Heart right ventricle (tissue), 16 donors: ENCODE data around the gene EEF1B2. TPM values are rescaled to one million over a fixed set of nuclear protein-coding genes. Genes with fewer than 3 reads are reported as not detected.

Experiments
- ATAC-seq, 8 donors: fragments of 200-7000 bp; cut with Tn5 transposase; one replicate each; pipeline ENCODE4 v1.9.1; 2020; ENCODE audit warnings: mild to moderate bottlenecking in 8 of 8, moderate library complexity in 8 of 8, moderate number of reproducible peaks in 1 of 8
- DNase-seq, 2 donors: peaks; one replicate each; pipeline ENCODE4 v3.0.0-alpha.2; 2020
- H3K27ac ChIP-seq, 10 donors: fragments of 200-600 bp; sonication (generic) in 2 of 10; one replicate each; pipeline versions ENCODE4 v1.5.0 to v1.8.0; 2020 to 2022; ENCODE audit warnings: mild to moderate bottlenecking in 3 of 10
- H3K27me3 ChIP-seq, 7 donors: fragments of 200-600 bp; one replicate each; pipeline ENCODE4 v1.8.0; 2021 to 2022; ENCODE audit warnings: mild to moderate bottlenecking in 2 of 7
- H3K36me3 ChIP-seq, 9 donors: fragments of 200-600 bp; sonication (generic) in 1 of 9; one replicate each; pipeline versions ENCODE4 v1.5.0 to v1.8.0; 2020 to 2022; ENCODE audit warnings: mild to moderate bottlenecking in 2 of 9
- H3K4me1 ChIP-seq, 9 donors: fragments of 200-600 bp; sonication (generic) in 1 of 9; one replicate each; pipeline versions ENCODE4 v1.5.0 to v1.8.0; 2020 to 2022; ENCODE audit warnings: mild to moderate bottlenecking in 4 of 9
- H3K4me3 ChIP-seq, 10 donors: fragments of 200-600 bp; sonication (generic) in 2 of 10; one replicate each; pipeline versions ENCODE4 v1.5.0 to v1.8.0; 2020 to 2022; ENCODE audit warnings: mild to moderate bottlenecking in 7 of 10, moderate library complexity in 2 of 10
- H3K9me3 ChIP-seq, 11 donors: fragments of 200-600 bp in 10 of 11; sonication (generic) in 2 of 11; one replicate each; pipeline versions ENCODE4 v1.5.0 to v1.8.0; 2013 to 2022; ENCODE audit warnings: mild to moderate bottlenecking in 2 of 11, control low read depth in 1 of 11, moderate library complexity in 1 of 11
- CTCF ChIP-seq, 9 donors: fragments of 200-600 bp; sonication (generic) in 2 of 9; IDR thresholded peaks; one replicate each; pipeline versions ENCODE4 v1.5.0 to v1.8.0; 2021 to 2022; ENCODE audit warnings: antibody characterized with exemption in 9 of 9, mild to moderate bottlenecking in 5 of 9, moderate library complexity in 1 of 9
- WGBS, 2 donors: extraction: QIAGEN DNeasy Blood & Tissue Kit; methylation state at CpG; one replicate each; pipeline ENCODE4 v1.1.7; 2013; ENCODE audit warnings: inconsistent platforms in 1 of 2; 5-methylcytosine and 5-hydroxymethylcytosine counted together
- intact Hi-C, 10 donors: fragments of 100-400 bp; cut with DNase I; formaldehyde crosslinking; loops; one replicate each; pipeline versions ENCODE4 v1.11.1 to v1.14.2; 2022
- polyA plus RNA-seq, 2 donors: library from polyadenylated mRNA; stranded (reverse); fragments of 200-250 nt; gene quantifications; one replicate each; pipeline ENCODE4 v1.2.3, GENCODE V29; 2013
- total RNA-seq, 10 donors: library from RNA; stranded (reverse); fragmentation: NEBNext Ultra II Directional in 3 of 10; extraction: Animal tissue kit (Norgen Biotek cat#: 25700) in 3 of 10; gene quantifications; one replicate each; pipeline versions ENCODE4 v1.2.1 to v1.2.4, GENCODE V29; 2021 to 2023
- donor health status: Arrhythmogenic right ventricular cardiomyopathy.
- donor health status: ischemic (EF 13 %, LVEDD 7.1; RV severe dilation, severe dysfunction).
- donor health status: healthy with polysubstance abuse.
- donor health status: DM: no; HTN: yes; CAD: no.
- donor health status: DM: no; HTN: no; CAD: no.
- donor health status: ischemic (EF 25% LVEDD 6.9; RV normal size, moderate dysfunction).
- donor health status: ischemic (EF 25% LVEDD 5.7; RV mildly dilated, moderate dysfunction).
- donor health status: healthy.
- donor health status: DM: yes; HTN: yes; CAD: no.
- donor health status: Ischemic cardiomyopathy.
- donor health status: ischemic (EF 35%, LVEDD 5.7; RV mildly dilated, moderate dysfunction).
- donor health status: nonischemic (EF 11% LVEDD 7.7; RV severe dilation, severe dysfunction).
- donor health status: DM: yes; HTN: yes; CAD: no.
- donor health status: PGD.
- donor health status: ischemic (EF 29% LVEDD 5.4; RV normal size, mild dysfunction).
- donor health status: nonischemic (EF 23%, LVEDD 6.1; RV moderate dilation, normal function).

Gene EEF1B2
- total and polyA plus RNA-seq, 12 donors: 205 to 813 (median 228) TPM

DNA sequence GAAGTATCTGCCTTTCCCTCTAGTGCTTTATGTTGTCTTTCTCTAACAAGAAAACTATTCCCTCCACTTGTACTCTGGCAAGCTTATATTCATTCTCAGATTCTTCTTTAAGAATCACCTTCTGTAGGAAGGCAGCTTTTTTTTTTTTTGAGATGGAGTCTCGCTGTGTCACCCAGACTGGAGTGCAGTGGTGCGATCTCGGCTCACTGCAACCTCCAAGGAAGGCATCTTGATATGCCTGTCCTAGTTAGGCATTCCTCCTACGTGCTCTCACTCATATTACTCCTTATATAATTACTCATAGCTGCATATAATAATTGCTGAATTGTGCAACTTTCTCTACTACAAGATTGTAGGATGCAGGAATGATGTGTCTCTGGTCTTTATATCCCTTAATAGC lies 16.2 kb upstream of the EEF1B2 start:
- Histone ChIP-seq H3K36me3 (peaks cover 0 to 100% (median 94%) of the 10 kb centered on the region in 9 donors), H3K4me1 (no peaks in the 10 kb centered on the region), H3K4me3 (no peak overlapping the region), H3K9me3 (no peaks in the 10 kb centered on the region), H3K27me3 (no peaks in the 10 kb centered on the region), H3K27ac (no peak overlapping the region)
- no peak for TF ChIP-seq CTCF (IDR thresholded peaks at IDR 0.05)
- no peak for ATAC-seq
- no peak for DNase-seq
- intact Hi-C loops: loop anchor here in 1 of 10 donors (10.0 kb wide), 1 partner anchor 139 kb away; no protein-coding TSS in a partner anchor
- WGBS, 2 donors: 94 to 95% methylated on average over 4 of the region's 4 CpGs

- DNase-seq (no peak), ATAC-seq (no peak)
- 96 to 99% methylated on average over 2 of the region's 2 CpGs for WGBS, 2 donors
- Histone ChIP-seq H3K27me3 (no peaks in the 10 kb centered on the region), H3K36me3 (peaks cover 0 to 100% (median 94%) of the 10 kb centered on the region in 9 donors), H3K4me1 (no peaks in the 10 kb centered on the region), H3K27ac (no peak overlapping the region), H3K9me3 (no peaks in the 10 kb centered on the region), H3K4me3 (no peak overlapping the region)
- TF ChIP-seq CTCF (IDR thresholded peaks at IDR 0.05): no peak
- intact Hi-C loops: loop anchor here in 1 of 10 donors (10.0 kb wide), 1 partner anchor 140 kb away; no protein-coding TSS in a partner anchor
Measured at GRCh38 chr2:206144383-206144782, 15.3 kb upstream of the EEF1B2 start.

- TF ChIP-seq CTCF (IDR thresholded peaks at IDR 0.05): no peak
- 71 to 75% methylated on average over 5 of the region's 5 CpGs for WGBS, 2 donors
- intact Hi-C loops: loop anchor here in 1 of 10 donors (10.0 kb wide), 1 partner anchor 141 kb away; no protein-coding TSS in a partner anchor
- DNase-seq (no peak), ATAC-seq (peak in 1 of 8 donors; percentile 39)
- Histone ChIP-seq H3K9me3 (no peaks in the 10 kb centered on the region), H3K4me1 (no peaks in the 10 kb centered on the region), H3K36me3 (peaks cover 0 to 100% (median 86%) of the 10 kb centered on the region in 9 donors), H3K27ac (no peak overlapping the region), H3K27me3 (no peaks in the 10 kb centered on the region), H3K4me3 (no peak overlapping the region)
Measured at GRCh38 chr2:206145665-206146064, 14.0 kb upstream of the EEF1B2 start.

DNA sequence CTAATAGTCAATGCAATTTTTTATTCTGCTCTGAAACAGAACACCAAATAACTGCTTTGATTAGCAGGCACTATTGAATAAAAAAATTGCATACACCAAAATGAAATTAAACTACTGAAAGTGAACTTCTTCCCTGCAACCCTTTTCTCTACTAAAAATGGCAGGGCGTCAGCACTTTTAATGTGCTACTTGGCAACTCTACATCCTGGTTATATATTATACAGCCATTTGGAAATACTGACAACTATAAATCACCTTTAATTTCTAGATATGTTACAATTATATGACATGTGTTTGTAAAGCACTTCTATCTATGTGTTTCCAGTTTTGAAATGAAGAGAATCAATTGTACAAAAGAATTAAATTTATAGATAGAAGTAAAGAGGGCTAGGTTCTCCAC lies 10.4 kb upstream of the EEF1B2 start:
- 89 to 92% methylated on average over 1 of the region's 1 CpG for WGBS, 2 donors
- ATAC-seq (no peak), DNase-seq (no peak)
- Histone ChIP-seq H3K36me3 (peaks cover 0 to 92% (median 62%) of the 10 kb centered on the region in 9 donors), H3K4me1 (peaks cover 0 to 14% (median 11%) of the 10 kb centered on the region in 9 donors), H3K27me3 (no peaks in the 10 kb centered on the region), H3K27ac (no peak overlapping the region), H3K4me3 (no peak overlapping the region), H3K9me3 (no peaks in the 10 kb centered on the region)
- no peak for TF ChIP-seq CTCF (IDR thresholded peaks at IDR 0.05)
- intact Hi-C loops: loop anchor here in 1 of 10 donors (10.0 kb wide), 1 partner anchor 145 kb away; no protein-coding TSS in a partner anchor
